Heart right ventricle (tissue), 16 donors: Measurements from ENCODE around the gene LRP1B. TPM values are rescaled to one million over a fixed set of nuclear protein-coding genes. Genes with fewer than 3 reads are reported as not detected.

Experiments
- ATAC-seq, 8 donors: fragments of 200-7000 bp; cut with Tn5 transposase; one replicate each; pipeline ENCODE4 v1.9.1; 2020; ENCODE audit warnings: mild to moderate bottlenecking in 8 of 8, moderate library complexity in 8 of 8, moderate number of reproducible peaks in 1 of 8
- DNase-seq, 2 donors: peaks; one replicate each; pipeline ENCODE4 v3.0.0-alpha.2; 2020
- H3K27ac ChIP-seq, 10 donors: fragments of 200-600 bp; sonication (generic) in 2 of 10; one replicate each; pipeline versions ENCODE4 v1.5.0 to v1.8.0; 2020 to 2022; ENCODE audit warnings: mild to moderate bottlenecking in 3 of 10
- H3K27me3 ChIP-seq, 7 donors: fragments of 200-600 bp; one replicate each; pipeline ENCODE4 v1.8.0; 2021 to 2022; ENCODE audit warnings: mild to moderate bottlenecking in 2 of 7
- H3K36me3 ChIP-seq, 9 donors: fragments of 200-600 bp; sonication (generic) in 1 of 9; one replicate each; pipeline versions ENCODE4 v1.5.0 to v1.8.0; 2020 to 2022; ENCODE audit warnings: mild to moderate bottlenecking in 2 of 9
- H3K4me1 ChIP-seq, 9 donors: fragments of 200-600 bp; sonication (generic) in 1 of 9; one replicate each; pipeline versions ENCODE4 v1.5.0 to v1.8.0; 2020 to 2022; ENCODE audit warnings: mild to moderate bottlenecking in 4 of 9
- H3K4me3 ChIP-seq, 10 donors: fragments of 200-600 bp; sonication (generic) in 2 of 10; one replicate each; pipeline versions ENCODE4 v1.5.0 to v1.8.0; 2020 to 2022; ENCODE audit warnings: mild to moderate bottlenecking in 7 of 10, moderate library complexity in 2 of 10
- H3K9me3 ChIP-seq, 11 donors: fragments of 200-600 bp in 10 of 11; sonication (generic) in 2 of 11; one replicate each; pipeline versions ENCODE4 v1.5.0 to v1.8.0; 2013 to 2022; ENCODE audit warnings: mild to moderate bottlenecking in 2 of 11, control low read depth in 1 of 11, moderate library complexity in 1 of 11
- WGBS, 2 donors: extraction: QIAGEN DNeasy Blood & Tissue Kit; methylation state at CpG; one replicate each; pipeline ENCODE4 v1.1.7; 2013; ENCODE audit warnings: inconsistent platforms in 1 of 2; 5-methylcytosine and 5-hydroxymethylcytosine counted together
- intact Hi-C, 10 donors: fragments of 100-400 bp; cut with DNase I; formaldehyde crosslinking; loops; one replicate each; pipeline versions ENCODE4 v1.11.1 to v1.14.2; 2022
- polyA plus RNA-seq, 2 donors: library from polyadenylated mRNA; stranded (reverse); fragments of 200-250 nt; gene quantifications; one replicate each; pipeline ENCODE4 v1.2.3, GENCODE V29; 2013
- total RNA-seq, 10 donors: library from RNA; stranded (reverse); fragmentation: NEBNext Ultra II Directional in 3 of 10; extraction: Animal tissue kit (Norgen Biotek cat#: 25700) in 3 of 10; gene quantifications; one replicate each; pipeline versions ENCODE4 v1.2.1 to v1.2.4, GENCODE V29; 2021 to 2023
- TF ChIP-seq, protein P1 (sequence below), 9 donors: fragments of 200-600 bp; sonication (generic) in 2 of 9; IDR thresholded peaks; one replicate each; pipeline versions ENCODE4 v1.5.0 to v1.8.0; 2021 to 2022; ENCODE audit warnings: antibody characterized with exemption in 9 of 9, mild to moderate bottlenecking in 5 of 9, moderate library complexity in 1 of 9
- donor health status: Arrhythmogenic right ventricular cardiomyopathy.
- donor health status: ischemic (EF 13 %, LVEDD 7.1; RV severe dilation, severe dysfunction).
- donor health status: healthy with polysubstance abuse.
- donor health status: DM: no; HTN: yes; CAD: no.
- donor health status: DM: no; HTN: no; CAD: no.
- donor health status: ischemic (EF 25% LVEDD 6.9; RV normal size, moderate dysfunction).
- donor health status: ischemic (EF 25% LVEDD 5.7; RV mildly dilated, moderate dysfunction).
- donor health status: healthy.
- donor health status: DM: yes; HTN: yes; CAD: no.
- donor health status: Ischemic cardiomyopathy.
- donor health status: ischemic (EF 35%, LVEDD 5.7; RV mildly dilated, moderate dysfunction).
- donor health status: nonischemic (EF 11% LVEDD 7.7; RV severe dilation, severe dysfunction).
- donor health status: DM: yes; HTN: yes; CAD: no.
- donor health status: PGD.
- donor health status: ischemic (EF 29% LVEDD 5.4; RV normal size, mild dysfunction).
- donor health status: nonischemic (EF 23%, LVEDD 6.1; RV moderate dilation, normal function).

LRP1B gene
- total and polyA plus RNA-seq, 12 donors = 0.02 to 0.27 (median 0.14) TPM; not detected in 1

DNA sequence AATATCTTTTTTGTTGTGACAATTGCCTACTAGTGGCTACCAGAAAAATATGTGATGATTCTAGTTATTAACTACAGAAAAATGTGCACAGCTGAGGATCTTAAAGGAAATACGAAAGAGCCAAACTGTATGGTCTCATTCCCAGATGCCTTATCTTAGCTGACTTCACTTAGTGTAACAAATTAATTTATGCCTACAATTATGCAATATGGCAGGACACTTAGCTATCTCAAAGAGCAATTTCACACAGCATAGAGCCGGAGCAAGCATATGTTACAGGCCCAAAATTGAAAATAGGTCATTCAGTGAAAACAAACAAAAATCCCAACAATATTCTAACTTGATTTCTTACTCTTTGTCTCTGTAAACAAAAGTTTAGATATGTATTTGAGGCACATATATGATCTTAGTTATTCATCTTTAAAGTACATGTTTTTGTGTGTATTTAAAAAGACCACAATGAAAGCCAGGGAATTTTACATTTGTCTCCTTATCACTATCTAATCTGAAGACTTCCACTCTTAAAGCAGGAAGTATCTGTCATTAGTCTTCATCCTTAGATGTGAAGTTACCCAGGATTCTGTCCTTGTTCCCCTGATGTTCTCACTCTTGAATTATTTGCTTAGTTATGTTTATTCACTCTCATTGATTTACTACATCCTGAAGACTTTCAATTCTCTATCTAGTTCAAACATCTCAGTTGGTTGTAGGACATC, 1771.6 kb downstream of the LRP1B start:
- intact Hi-C loops = no loop called here

GRCh38 chr2:140356697-140357096, 1774.1 kb downstream of the LRP1B start:
- H3K27me3 ChIP-seq = no peaks in the 10 kb centered on the region

More for the DNA sequence above, 1771.6 kb downstream of the LRP1B start:
- no peak for DNase-seq
- H3K4me3 ChIP-seq = no peak overlapping the region
- 55 to 61% methylated on average over 2 of the region's 2 CpGs for WGBS, 2 donors
- no peaks in the 10 kb centered on the region for H3K9me3 ChIP-seq
- no peaks in the 10 kb centered on the region for H3K36me3 ChIP-seq
- H3K27me3 ChIP-seq = no peaks in the 10 kb centered on the region
- no peaks in the 10 kb centered on the region for H3K4me1 ChIP-seq
- ATAC-seq = no peak
- H3K27ac ChIP-seq = no peak overlapping the region
- TF ChIP-seq, protein P1, sequence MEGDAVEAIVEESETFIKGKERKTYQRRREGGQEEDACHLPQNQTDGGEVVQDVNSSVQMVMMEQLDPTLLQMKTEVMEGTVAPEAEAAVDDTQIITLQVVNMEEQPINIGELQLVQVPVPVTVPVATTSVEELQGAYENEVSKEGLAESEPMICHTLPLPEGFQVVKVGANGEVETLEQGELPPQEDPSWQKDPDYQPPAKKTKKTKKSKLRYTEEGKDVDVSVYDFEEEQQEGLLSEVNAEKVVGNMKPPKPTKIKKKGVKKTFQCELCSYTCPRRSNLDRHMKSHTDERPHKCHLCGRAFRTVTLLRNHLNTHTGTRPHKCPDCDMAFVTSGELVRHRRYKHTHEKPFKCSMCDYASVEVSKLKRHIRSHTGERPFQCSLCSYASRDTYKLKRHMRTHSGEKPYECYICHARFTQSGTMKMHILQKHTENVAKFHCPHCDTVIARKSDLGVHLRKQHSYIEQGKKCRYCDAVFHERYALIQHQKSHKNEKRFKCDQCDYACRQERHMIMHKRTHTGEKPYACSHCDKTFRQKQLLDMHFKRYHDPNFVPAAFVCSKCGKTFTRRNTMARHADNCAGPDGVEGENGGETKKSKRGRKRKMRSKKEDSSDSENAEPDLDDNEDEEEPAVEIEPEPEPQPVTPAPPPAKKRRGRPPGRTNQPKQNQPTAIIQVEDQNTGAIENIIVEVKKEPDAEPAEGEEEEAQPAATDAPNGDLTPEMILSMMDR (IDR thresholded peaks at IDR 0.05) = no peak

DNA sequence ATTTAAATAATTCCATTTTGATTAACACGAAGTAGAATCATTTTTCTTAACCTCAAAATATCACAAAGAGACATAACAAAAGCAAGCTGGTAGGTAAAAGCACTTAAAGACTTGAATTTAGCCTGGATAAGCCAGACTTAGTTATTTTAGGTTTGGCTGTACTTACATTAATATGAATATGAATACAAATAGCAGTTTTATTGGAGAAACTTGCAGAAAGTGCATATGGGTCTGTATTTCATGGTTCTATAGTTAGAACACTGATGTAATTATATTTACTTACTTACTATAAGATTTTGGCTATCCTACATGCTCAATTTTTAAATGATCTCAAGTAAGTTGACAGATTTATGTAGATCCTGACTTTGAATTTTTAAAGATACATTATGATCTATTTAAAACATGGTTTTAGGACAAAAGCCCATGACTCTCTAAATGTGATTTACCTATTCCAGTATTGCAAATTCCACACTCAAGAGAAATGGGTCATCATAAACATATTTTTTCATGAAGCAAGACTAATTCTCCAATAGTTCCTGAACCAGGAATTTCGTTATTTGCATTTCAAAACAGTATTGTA, 1775.2 kb downstream of the LRP1B start:
- DNase-seq (no peak), ATAC-seq (no peak)
- Histone ChIP-seq H3K27me3 (no peaks in the 10 kb centered on the region), H3K36me3 (no peaks in the 10 kb centered on the region), H3K27ac (no peak overlapping the region), H3K4me1 (no peaks in the 10 kb centered on the region), H3K4me3 (no peak overlapping the region), H3K9me3 (no peaks in the 10 kb centered on the region)
- 46 to 51% methylated on average over 2 of the region's 2 CpGs for WGBS, 2 donors
- TF ChIP-seq, protein P1 (IDR thresholded peaks at IDR 0.05) = no peak
- intact Hi-C loops = no loop called here

More at GRCh38 chr2:140356697-140357096, 1774.1 kb downstream of the LRP1B start:
- ATAC-seq (no peak), DNase-seq (no peak)
- no peak overlapping the region for H3K4me3 ChIP-seq
- 89 to 97% methylated on average over 1 of the region's 1 CpG for WGBS, 2 donors
- H3K27ac ChIP-seq = no peak overlapping the region
- intact Hi-C loops = no loop called here
- H3K4me1 ChIP-seq = no peaks in the 10 kb centered on the region
- H3K9me3 ChIP-seq = no peaks in the 10 kb centered on the region
- TF ChIP-seq, protein P1 (IDR thresholded peaks at IDR 0.05) = no peak
- no peaks in the 10 kb centered on the region for H3K36me3 ChIP-seq

DNA sequence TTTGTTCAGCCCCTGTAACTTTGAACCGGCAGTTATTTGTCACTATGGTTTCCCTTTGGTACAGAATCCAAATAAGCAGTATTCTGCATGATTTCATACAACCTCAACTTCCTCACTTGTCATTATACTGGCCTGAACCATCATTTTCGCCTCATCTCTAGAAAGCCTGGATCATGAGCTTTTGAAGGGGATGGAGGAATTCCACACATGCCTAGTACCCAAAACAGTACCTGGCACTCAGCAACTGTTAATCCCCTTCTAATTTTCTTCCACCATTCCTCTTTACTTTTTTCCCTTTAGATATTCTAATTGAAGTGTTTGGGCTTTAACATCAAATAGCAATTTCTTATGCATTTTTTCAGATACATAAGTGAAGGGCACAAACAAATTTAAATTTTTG, 1776.3 kb downstream of the LRP1B start:
- no peaks in the 10 kb centered on the region for H3K36me3 ChIP-seq
- H3K4me3 ChIP-seq = no peak overlapping the region
- 77 to 89% methylated on average over 2 of the region's 2 CpGs for WGBS, 2 donors
- DNase-seq = no peak
- TF ChIP-seq, protein P1 (IDR thresholded peaks at IDR 0.05) = no peak
- H3K27me3 ChIP-seq = no peaks in the 10 kb centered on the region
- no peaks in the 10 kb centered on the region for H3K9me3 ChIP-seq
- H3K4me1 ChIP-seq = no peaks in the 10 kb centered on the region
- ATAC-seq = no peak
- intact Hi-C loops = no loop called here
- H3K27ac ChIP-seq = no peak overlapping the region
